Upper lobe of left lung (tissue), 4 donors: ENCODE results near the gene CUX1.

Experiments used
- CTCF ChIP-seq, 6 experiments: fragments of 450-650 bp in 4 of 6; fragments of 200-600 bp in 2 of 6; sonication (generic) in 2 of 6; IDR thresholded peaks; one replicate each; pipeline ENCODE4 v1.5.1; 2016 to 2019; ENCODE audit warnings: antibody characterized with exemption in 6 of 6
- EP300 ChIP-seq, 4 donors: sonication (generic); formaldehyde crosslinking; IDR thresholded peaks; one replicate each; pipeline ENCODE4 v1.5.1; 2017; ENCODE audit warnings: antibody characterized with exemption in 4 of 4, control low read depth in 2 of 4
- POLR2A ChIP-seq, 4 donors: fragments of 450-650 bp; IDR thresholded peaks; one replicate each; pipeline ENCODE4 v1.5.1; 2016 to 2017; ENCODE audit warnings: antibody characterized with exemption in 4 of 4, mild to moderate bottlenecking in 2 of 4
- POLR2AphosphoS5 ChIP-seq, 2 donors: sonication (generic); formaldehyde crosslinking; IDR thresholded peaks; one replicate each; pipeline ENCODE4 v1.5.1; 2017; ENCODE audit warnings: antibody characterized with exemption in 2 of 2

- TF ChIP-seq CTCF (IDR thresholded peaks at IDR 0.05) (no peak), POLR2A (IDR thresholded peaks at IDR 0.05) (no peak), EP300 (IDR thresholded peaks at IDR 0.05) (no peak), POLR2AphosphoS5 (IDR thresholded peaks at IDR 0.05) (no peak)
Observed at GRCh38 chr7:102283477-102284189, 466.2 kb downstream of the CUX1 start.
